HG02852 (cell line): ENCODE measurements around the gene SAMM50.
"Not testable (repeated sequence)": the region's sequence is repeated elsewhere in the genome, so short reads cannot be mapped to it uniquely, and the experiment has no call there.

Experiments
- ATAC-seq: cut with Tn5 transposase; IDR thresholded peaks from one replicate; pipeline ENCODE4 v1.9.1; 2021; ENCODE audit warnings: mild to moderate bottlenecking, moderate library complexity; ENCODE audit not compliant: unreplicated experiment

Gene SAMM50

DNA sequence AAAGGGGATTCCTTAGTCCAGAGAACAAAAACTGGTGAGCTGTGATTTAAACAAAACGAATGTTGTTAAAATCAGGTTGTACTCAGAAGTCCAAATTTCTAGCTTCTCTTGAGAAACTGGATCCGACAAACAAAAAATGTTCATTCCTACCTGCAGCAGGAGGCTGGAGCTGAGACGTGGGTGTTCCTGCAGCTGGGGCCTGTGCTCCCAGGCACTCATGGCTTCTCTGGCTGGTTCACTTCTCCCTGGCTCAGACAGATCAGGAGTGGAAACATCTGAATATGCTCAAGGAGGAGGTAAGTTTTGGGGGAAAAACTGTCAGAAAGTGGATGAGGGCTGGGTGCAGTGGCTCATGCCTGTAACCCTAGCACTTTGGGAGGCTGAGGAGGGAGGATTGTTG lies 44.1 kb downstream of the SAMM50 start:
- no peak for ATAC-seq

DNA sequence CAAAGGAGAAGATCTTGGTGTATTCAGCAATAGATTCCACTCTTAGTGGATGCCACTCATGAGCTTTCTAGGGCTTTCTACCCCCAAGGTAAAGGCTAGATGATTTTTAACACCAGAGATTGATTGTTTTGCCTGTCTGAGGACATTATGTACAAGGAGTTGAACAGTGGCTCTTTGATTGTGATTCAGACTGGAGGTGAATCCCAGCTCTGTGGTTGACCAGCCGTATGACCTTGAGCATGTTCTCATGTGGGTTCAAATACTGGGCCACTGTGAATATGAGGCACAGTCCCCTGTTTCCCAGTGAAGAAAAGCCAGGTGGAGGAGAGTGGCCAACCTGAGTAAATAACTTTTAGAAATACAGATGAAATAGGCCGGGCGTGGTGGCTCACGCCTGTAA lies 44.9 kb downstream of the SAMM50 start:
- no peak for ATAC-seq

DNA sequence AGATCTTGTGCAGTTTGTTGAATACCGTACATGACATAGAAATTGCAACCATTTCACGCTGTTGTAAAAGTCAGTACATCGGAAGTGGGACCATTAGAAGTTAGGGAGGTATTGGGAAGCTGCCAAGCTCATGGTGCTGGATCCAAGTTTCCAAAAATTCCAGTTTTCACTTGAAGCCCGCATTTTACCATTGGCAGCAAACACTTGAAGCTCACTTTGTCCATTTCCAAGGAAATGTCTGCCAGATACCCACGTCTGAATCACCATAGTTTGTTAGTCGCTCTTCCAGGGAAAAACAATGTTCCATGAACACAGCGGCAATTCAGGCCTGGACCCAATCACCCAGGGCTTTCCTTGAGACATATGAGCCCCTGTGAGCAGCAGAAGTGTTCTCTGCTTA lies 46.3 kb downstream of the SAMM50 start:
- ATAC-seq = no peak

DNA sequence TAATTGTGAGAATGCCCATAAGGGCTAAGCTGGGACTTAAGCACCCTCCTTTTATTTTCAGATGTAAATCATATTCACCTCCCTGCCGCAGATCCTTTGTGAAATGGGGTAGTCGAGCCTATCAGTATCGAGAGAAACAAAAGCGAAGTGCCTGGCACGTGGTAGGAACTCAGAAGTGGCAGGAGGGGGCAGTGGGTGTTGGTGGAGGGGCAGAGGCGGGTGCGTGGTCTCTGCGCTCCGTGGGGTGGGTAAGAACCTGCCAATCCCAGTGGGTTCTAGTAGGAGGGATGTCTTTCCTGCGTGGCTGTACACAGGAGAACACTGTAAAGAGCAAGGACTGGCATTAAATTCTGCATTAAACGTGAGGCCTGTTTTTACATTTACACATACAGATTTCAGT lies 47.1 kb downstream of the SAMM50 start:
- no peak for ATAC-seq

DNA sequence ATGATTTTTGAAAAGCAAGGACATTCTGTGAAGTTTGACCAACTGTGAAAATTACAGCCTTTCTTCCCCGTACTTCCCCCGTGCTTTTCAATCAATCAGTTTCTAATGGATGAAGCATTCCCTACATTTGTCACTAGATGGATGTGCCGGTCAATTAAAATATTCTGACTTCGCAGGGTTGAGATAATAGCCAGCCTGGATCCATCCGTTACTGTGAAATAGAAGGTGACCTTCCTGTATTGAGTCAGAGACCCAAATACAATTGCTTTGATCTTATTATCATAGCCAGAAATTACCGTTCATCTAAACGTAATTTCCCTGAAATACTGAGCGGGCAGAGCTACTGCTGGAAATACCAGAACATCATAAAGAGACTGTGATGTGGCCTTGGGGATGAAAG lies 47.8 kb downstream of the SAMM50 start:
- ATAC-seq = no peak

DNA sequence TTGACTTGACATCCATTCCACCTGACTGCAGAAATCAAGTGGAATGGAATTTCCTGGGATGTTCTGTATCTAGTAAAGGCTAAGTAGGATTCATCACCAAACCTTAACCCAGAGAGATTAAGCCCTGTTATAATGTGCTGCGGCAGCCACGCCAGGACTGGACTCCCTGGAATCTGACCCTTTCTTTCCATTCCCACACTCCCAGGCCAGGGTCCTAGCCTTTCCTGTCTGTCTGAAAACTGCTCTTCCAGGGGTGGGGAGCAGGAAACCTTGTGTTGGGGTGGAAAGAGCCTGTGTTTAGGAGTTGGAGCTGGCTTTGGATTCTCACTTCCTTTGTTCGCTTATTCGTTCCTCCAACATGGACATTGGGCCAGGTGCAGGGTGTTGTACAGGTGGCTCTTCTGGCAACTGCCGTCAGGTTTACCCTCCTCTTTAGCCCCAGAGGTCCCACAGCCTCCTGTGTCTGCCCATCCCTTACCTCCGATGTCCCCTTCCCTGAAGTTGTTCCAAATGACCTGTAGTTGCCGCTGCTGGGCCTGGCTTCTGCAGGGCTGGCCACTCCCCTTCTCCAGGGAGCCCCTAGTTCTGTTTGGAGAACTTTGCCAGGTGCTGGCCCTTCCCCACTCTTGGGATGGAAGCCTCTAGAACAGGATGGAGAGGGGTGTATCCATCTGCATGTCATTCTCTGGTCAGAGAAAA lies 48.3 kb downstream of the SAMM50 start:
- ATAC-seq = no peak

DNA sequence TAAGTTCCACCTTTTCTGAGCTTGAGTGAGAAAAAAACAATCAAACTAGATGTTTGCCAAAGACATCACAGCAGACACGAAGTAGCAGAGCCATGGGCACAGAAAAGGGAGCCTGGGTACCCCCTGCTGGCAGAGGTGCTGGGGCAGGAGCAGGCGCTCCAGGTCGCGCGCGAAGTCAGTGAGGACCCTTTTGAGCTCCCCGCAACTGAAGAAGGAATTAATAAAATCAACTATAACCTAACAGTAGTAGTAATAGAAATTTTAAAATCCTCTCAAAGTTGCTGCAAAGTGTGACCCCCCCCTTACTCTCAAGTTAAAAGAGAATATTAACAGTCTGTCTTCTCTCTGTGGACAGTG lies 48.8 kb downstream of the SAMM50 start:
- no peak for ATAC-seq

DNA sequence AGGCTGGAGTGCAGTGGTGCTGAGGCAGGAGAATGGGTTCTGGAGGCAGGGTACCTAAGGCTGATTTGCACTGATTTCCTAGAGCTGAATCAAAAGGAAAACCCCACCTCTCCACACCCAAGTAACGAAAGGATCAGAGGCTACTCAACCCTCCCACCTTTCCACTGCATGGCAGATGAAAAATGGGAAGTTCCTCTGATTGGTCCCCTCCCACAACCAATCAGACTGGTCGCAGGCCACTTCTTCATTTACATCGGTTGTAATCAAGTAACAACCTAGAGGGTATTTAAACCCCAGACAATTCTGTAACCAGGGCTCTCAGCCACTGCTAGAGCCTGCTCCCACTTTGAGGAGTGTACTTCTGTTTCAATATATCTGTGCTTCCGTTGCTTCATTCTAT lies 50.3 kb downstream of the SAMM50 start:
- ATAC-seq = no peak

DNA sequence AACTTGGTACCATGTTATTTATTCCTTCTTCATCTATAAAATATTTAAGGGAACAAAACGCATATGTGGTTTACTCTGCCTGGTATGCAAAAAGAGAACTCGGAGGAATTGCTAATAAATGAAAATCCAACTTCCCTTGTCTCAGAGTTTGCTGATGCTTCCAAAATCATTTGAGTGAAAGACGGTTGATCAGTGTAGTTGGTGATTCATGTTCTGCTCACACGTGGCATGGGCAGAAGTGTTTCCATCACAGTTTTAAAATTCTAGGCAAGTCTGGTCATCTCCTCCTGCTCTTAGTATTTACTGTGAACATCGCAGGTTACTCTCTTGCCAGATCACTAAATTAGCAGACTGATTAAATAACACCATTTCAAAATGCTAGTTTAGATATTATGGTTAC lies 56.9 kb downstream of the SAMM50 start:
- ATAC-seq = no peak

DNA sequence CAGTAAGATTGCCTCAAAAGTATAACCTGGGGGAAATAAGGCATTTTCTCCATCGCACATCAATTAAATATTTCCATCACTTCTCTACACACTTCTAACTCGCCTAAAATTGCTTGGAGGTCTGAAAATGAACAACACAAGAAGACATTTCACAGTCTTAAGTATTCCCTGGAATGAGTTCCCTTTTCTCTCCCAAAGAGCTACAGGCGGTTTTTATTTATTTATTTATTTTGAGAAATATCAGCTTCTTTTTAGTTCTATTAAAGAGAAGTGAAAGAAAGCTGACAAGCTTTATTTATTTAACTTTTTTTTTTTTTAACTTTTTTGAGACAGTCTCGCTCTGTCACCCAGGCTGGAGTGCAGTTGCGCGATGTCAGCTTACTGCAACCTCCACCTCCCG lies 57.3 kb downstream of the SAMM50 start:
- no peak for ATAC-seq

DNA sequence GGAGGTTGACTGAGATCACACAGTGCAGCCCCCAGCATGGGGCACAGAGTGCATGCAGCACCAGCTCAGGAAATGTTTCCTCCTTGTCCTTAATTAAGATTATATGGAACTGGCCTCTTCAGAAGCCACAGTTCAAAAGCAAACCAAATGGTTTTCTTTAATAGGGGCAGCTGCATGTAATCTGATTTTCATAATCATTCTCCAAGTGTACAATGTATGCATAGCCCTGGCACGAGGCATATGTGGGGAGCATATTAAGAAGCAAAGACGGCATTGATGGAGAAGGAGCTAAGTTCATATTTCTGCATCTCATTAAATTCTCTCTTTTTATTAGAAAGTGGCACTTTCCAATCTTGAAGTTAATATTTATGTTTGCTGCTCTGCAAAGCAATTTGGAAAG lies 59.0 kb downstream of the SAMM50 start:
- ATAC-seq = no peak

DNA sequence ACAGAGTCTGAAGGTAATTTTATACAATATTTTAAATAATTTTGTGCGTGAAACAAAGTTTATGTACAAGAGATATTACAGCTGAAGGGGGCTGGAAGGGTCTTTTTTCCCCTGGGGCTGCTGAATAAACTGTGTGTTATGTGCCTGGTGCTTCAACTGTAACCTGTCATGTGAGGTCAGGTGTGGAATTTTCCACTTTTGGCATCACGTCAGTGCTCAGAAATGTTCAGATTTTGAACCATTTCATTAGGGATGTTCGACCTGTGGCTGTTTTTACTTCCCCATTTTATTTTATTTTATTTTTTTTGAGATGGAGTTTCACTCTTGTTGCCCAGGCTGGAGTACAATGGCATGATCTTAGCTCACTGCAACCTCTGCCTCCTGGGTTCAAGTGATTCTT lies 61.3 kb downstream of the SAMM50 start:
- ATAC-seq = not testable (repeated sequence)

DNA sequence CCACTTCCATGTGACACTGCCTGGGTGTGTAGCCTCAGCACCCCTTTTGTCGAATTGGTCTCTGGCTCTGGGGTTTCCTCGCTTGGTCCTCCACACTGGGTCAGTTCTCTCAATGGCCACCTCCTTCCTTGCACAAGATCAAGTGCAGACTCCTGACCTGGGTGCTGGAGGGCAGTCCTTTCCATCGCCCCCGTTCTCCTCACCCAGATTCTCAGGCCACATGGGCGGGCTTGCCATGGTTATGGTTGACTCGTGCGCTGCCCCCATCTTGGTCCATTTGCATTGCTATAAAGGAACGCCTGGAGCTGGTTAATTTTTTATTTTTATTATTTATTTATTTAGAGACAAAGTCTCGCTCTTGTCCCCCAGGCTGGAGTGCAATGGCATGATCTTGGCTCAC lies 63.4 kb downstream of the SAMM50 start:
- no peak for ATAC-seq

DNA sequence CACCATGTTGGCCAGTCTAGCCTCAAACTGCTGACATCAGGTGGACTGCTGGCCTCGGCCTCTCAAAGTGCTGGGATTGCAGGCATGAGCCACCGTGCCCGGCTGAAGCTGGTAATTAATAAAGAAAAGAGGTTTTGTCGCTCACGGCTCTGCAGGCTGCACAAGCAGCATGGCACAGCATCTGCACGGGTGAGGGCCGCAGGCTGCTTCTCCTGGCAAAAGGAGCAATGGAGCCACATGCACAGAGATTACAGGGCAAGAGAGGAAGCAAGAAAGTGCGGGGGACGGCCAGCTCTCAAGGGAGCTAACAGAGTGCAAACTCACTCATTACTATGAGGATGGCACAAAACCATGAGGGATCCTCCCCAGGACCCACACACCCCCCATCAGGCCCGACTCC lies 64.2 kb downstream of the SAMM50 start:
- no peak for ATAC-seq

DNA sequence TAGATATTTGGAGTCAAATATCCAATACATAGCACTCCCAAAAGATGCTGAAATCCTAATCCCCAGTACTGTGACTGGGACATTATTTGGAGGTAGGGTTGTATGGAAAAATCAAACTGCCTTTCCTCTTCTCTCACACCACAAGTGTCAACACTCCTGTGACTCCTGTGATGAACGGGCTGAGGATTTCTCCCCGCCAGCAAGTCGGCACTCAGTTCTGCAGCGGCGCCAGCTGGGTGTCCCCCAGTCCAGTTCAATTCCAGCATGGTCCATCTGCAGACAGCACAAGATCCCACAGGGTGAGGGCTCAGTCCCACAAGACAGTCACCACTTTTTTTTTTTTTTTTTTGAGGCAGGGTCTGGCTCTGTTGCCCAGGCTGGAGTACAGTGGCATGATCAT lies 64.6 kb downstream of the SAMM50 start:
- no peak for ATAC-seq

DNA sequence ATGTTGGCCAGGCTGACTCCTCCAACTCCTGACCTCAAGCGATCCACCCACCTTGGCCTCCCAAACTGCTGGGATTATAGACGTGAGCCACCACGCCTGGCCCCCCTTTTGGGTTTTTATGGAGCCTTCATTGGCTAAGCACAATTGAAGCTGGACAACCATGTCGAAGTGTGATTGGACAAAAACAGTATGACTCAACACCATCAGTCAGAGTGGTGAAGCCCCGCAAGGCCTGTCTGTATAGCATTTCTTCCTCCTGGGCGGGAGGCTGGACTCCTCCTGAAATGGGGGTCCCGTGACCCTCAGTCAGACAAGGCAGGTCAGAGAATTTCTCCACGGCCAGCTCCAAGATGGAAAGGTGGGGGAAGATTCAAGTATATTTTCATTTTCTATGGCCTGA lies 65.7 kb downstream of the SAMM50 start:
- ATAC-seq = no peak

DNA sequence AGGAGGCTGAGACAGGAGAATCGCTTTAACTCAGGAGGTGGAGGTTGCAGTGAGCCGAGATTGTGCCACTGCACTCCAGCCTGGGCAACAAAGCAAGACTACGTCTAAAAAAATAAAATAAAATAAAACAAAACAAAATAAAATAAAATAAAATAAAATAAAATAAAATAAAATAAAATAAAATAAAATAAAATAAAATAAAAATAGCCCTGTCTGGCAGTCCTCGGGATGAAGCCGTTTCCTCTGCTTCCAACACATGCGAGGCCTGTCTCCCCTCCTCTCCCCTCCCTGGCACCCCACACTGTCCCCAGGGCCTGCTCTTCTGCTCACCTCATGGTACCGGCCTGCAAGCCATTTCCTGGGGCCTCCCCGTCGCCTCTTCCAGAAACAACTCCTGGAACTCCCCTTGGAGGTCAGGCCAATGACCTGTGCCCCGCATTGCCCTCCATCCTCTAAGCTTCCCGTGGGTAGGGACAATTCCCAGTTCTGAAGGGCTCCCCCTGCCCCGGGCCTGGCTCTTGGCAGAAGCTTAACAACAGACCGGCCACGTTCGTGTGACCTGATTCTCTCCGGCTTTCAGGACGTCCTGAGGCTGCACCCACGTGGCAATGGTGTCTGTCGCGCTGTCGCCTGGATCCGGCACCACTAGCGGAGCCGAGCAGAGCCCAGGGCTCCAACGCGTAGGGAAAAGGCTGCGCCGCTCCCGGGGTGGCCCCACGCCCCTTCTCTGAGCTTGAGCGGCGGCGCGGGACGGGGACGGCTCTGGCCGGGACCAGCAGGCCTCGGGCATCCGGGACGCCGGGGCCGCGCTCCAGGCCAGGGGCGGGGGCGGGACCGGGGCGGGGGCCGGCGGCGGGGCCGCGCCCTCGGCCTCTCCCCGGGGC lies 68.4 kb downstream of the SAMM50 start:
- no peak for ATAC-seq

DNA sequence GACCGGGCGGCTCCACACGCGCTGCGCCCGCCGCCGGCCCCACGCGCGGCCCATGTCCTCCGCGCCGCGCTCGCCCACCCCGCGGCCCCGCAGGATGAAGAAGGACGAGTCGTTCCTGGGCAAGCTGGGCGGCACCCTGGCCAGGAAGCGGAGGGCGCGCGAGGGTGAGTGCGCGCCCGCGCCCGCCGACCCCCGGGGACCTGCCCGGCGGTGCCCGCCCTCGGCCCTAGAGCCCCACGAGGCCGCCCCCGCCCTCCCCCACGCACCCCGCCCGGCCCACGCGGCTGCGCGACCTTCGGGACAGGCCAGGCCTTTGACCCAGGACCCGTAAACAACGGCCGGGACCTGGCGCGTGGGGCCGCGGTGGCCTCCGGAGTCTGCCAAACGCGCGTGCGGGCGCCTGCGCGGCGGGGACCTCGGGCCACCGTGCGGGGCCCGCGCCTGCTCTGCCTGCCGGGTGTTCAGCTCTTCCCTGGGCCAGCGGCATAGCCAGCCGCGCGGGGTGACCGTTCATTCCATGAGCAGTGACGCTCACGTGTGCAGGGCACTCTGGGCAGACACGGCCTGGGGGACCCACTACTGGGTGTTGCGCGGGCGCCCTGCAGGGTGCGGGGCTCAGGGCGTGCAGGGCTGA lies 69.2 kb downstream of the SAMM50 start, which contains the start of gene PARVB:
TSS of gene PARVB (plus strand) at position 15 of the 634 bp plus-strand sequence. CDS start at position 53, 38 bp downstream.
- no peak for ATAC-seq

DNA sequence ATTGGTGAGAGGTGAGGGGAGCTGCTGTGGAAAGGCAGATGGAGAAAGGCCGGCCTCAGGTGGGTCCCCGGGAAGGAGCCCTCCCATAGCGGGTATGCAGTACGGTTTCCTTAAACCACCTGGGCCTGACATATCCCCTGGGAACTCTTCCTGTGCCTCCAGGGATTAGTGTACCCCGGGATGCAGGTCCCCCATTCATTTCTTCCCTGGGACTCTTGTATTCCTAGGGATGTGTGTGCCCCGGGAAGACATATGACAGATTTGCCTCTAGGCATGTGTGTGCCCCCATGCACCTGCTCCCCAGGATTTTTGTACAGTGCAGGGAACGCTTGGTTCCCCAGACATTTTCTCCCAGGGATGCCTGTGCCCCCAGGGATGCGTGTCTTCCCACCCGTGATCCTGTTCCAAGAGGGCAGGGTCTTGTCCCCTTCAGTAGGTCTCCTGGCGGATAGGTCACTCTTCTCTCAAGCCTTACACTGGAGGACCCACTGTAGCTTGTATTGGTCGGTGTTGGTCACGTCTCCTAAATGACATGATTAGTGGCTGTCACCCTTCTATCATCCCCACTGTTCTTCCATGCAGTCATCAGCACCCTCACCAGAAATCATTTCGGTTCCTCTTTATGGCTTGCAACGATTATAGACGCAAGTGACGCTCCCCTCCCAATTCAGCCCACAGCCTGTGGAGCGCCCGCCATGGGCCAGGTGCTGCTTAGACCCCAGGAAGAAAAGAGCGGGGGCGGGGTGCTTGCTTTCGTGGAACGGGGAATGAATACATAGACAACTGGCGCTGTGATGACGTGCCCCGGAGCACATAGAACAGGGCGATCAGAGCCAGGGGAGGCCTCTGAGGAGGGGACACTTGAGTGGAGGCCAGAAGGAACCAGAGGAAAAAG lies 70.2 kb downstream of the SAMM50 start:
- peak; percentile 51 for ATAC-seq

DNA sequence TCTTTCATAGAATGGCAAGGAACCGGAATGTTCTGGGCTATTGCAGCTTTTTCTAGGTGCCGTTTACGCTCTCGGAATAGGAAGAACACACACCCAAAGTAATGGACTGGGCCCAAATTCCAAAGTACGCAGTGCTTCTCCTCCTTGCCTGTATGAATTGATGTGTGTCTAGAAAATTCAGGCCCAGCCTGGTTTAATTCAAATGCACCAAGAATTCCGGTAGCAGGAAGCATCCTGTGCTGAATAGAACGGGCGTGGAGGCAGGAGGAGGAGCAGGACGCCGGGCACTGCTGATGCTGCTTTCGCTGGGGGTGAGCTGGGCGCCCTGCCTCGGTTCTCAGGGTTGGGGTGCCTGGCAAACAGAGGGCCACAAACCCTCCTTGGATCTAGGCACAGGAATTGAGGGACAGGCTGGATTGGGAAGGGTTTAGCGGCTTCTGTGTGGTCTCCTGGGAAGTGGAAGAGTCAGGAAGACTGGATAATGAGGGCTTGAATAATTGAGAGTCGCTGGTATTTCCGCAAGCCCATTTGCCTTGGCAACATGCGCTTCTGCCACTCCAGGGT lies 70.9 kb downstream of the SAMM50 start:
- no peak for ATAC-seq
